Neural progenitor cell (in vitro differentiated cells): ENCODE measurements around the gene PROX2. TPM values are rescaled to one million over a fixed set of nuclear protein-coding genes. Genes with fewer than 3 reads are reported as not detected.
A peak's percentile ranks its signal among the peaks of the same experiment; 100 is the strongest.

Experiments used
- DNase-seq: peaks from one replicate; pipeline ENCODE4 v3.0.0-alpha.2; 2016; ENCODE audit warnings: low spot score
- H2AFZ ChIP-seq: fragments of 200-600 bp; sonication (generic); replicated peaks from 2 replicates; pipeline ENCODE4 v1.6.1; 2016; ENCODE audit warnings: antibody characterized with exemption
- H3F3A ChIP-seq: fragments of 200-600 bp; sonication (generic); 2 replicates; pipeline ENCODE4 v1.6.1; 2016; ENCODE audit warnings: antibody characterized with exemption, low read depth
- H3K27ac ChIP-seq: fragments of 200-600 bp; sonication (generic); 2 replicates; pipeline ENCODE4 v1.5.1; 2016; ENCODE audit warnings: mild to moderate bottlenecking
- H3K27me3 ChIP-seq: fragments of 200-600 bp; sonication (generic); 2 replicates; pipeline ENCODE4 v1.6.1; 2016; ENCODE audit warnings: mild to moderate bottlenecking, moderate library complexity
- H3K36me3 ChIP-seq: fragments of 200-600 bp; sonication (generic); 2 replicates; pipeline ENCODE4 v1.5.1; 2016
- H3K4me1 ChIP-seq: fragments of 200-600 bp; sonication (generic); 2 replicates; pipeline ENCODE4 v1.6.1; 2016; ENCODE audit warnings: mixed run types
- H3K4me2 ChIP-seq: fragments of 200-600 bp; sonication (generic); 2 replicates; pipeline ENCODE4 v1.6.1; 2016
- H3K4me3 ChIP-seq: fragments of 200-600 bp; sonication (generic); 2 replicates; pipeline ENCODE4 v1.5.1; 2016
- H3K79me2 ChIP-seq: fragments of 200-600 bp; sonication (generic); 2 replicates; pipeline ENCODE4 v1.6.1; 2016; ENCODE audit warnings: low read depth
- H3K9ac ChIP-seq: fragments of 200-600 bp; sonication (generic); 2 replicates; pipeline ENCODE4 v1.6.1; 2016
- H3K9me3 ChIP-seq: fragments of 200-600 bp; sonication (generic); 2 replicates; pipeline ENCODE4 v1.5.1; 2016; ENCODE audit warnings: low read depth
- H4K20me1 ChIP-seq: fragments of 200-600 bp; sonication (generic); 2 replicates; pipeline ENCODE4 v1.6.1; 2016; ENCODE audit warnings: low read depth
- H3K27ac Mint-ChIP-seq: 3 replicates; pipeline ENCODE4 v1.8.0; 2021; ENCODE audit warnings: mixed read lengths
- H3K27me3 Mint-ChIP-seq: 2 replicates; pipeline ENCODE4 v1.8.0; 2022; ENCODE audit warnings: low read depth, mild to moderate bottlenecking, inconsistent platforms, moderate library complexity, mixed read lengths; ENCODE audit not compliant: insufficient read depth
- H3K36me3 Mint-ChIP-seq: 3 replicates; pipeline ENCODE4 v1.8.0; 2021; ENCODE audit warnings: mixed read lengths
- H3K4me1 Mint-ChIP-seq: 3 replicates; pipeline ENCODE4 v1.8.0; 2021; ENCODE audit warnings: mixed read lengths
- H3K4me3 Mint-ChIP-seq: 3 replicates; pipeline ENCODE4 v1.8.0; 2021; ENCODE audit warnings: mild to moderate bottlenecking, moderate library complexity, mixed read lengths
- H3K9me3 Mint-ChIP-seq: 3 replicates; pipeline ENCODE4 v1.8.0; 2020; ENCODE audit warnings: mixed read lengths
- EZH2 ChIP-seq: fragments of 200-600 bp; sonication (generic); IDR thresholded peaks from 2 replicates; pipeline ENCODE4 v1.6.1; 2017; ENCODE audit warnings: antibody characterized with exemption, mild to moderate bottlenecking, moderate library complexity
- EZH2phosphoT487 ChIP-seq: fragments of 200-600 bp; sonication (generic); IDR thresholded peaks from 2 replicates; pipeline ENCODE4 v1.6.1; 2017; ENCODE audit warnings: antibody characterized with exemption
- total RNA-seq: library from RNA; depleted of rRNA; stranded (reverse); fragments of >200 nt; gene quantifications from 2 replicates; pipeline ENCODE4 v1.2.3, GENCODE V29; 2015; ENCODE audit warnings: low replicate concordance
- TF ChIP-seq, protein P1 (sequence below): fragments of 200-600 bp; sonication (generic); IDR thresholded peaks from 2 replicates; pipeline ENCODE4 v1.5.1; 2017; ENCODE audit warnings: antibody characterized with exemption, mild to moderate bottlenecking

The PROX2 gene
- total RNA-seq, 1 donor from 2014 or later, result not detected

DNA sequence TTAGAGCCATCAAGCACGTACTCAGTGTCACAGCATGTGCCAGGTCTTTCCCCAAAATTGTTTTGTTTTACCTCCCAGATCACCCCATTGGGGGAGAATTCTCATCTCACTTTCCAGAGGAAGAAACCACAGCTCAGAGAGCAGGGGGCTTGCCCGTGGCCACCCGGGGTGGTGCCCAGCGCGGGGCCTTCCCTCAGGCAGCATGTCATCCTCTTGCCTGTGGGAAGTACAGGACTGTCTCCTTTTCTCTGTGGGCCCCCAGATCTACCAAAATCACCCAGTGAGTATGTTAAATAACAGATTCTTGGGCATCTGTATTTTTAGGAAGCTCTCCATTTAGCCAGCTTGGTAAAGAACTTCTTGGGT lies 41.2 kb upstream of the PROX2 start:
- TF ChIP-seq EZH2 (no peak), EZH2phosphoT487 (no peak)
- TF ChIP-seq, protein P1, sequence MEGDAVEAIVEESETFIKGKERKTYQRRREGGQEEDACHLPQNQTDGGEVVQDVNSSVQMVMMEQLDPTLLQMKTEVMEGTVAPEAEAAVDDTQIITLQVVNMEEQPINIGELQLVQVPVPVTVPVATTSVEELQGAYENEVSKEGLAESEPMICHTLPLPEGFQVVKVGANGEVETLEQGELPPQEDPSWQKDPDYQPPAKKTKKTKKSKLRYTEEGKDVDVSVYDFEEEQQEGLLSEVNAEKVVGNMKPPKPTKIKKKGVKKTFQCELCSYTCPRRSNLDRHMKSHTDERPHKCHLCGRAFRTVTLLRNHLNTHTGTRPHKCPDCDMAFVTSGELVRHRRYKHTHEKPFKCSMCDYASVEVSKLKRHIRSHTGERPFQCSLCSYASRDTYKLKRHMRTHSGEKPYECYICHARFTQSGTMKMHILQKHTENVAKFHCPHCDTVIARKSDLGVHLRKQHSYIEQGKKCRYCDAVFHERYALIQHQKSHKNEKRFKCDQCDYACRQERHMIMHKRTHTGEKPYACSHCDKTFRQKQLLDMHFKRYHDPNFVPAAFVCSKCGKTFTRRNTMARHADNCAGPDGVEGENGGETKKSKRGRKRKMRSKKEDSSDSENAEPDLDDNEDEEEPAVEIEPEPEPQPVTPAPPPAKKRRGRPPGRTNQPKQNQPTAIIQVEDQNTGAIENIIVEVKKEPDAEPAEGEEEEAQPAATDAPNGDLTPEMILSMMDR, result no peak
- no peak overlapping the region for H3K4me2 ChIP-seq
- H3K9me3 Mint-ChIP-seq, result no peaks in the 10 kb centered on the region
- no peak overlapping the region for H3K27ac ChIP-seq
- H3K79me2 ChIP-seq, result no peaks in the 10 kb centered on the region
- H3K4me1 Mint-ChIP-seq, result peaks cover 11% of the 10 kb centered on the region
- H3K27me3 ChIP-seq, result peaks cover 3% of the 10 kb centered on the region
- peak overlapping the region; percentile 23 for H3K27ac Mint-ChIP-seq
- no peak overlapping the region for H3K4me3 ChIP-seq
- no peaks in the 10 kb centered on the region for H3K9me3 ChIP-seq
- H3K4me3 Mint-ChIP-seq, result no peak overlapping the region
- peaks cover 10% of the 10 kb centered on the region for H3K27me3 Mint-ChIP-seq
- no peaks in the 10 kb centered on the region for H3K36me3 Mint-ChIP-seq
- no peaks in the 10 kb centered on the region for H4K20me1 ChIP-seq
- no peak overlapping the region for H2AFZ ChIP-seq
- no peaks in the 10 kb centered on the region for H3K4me1 ChIP-seq
- H3K9ac ChIP-seq, result no peak overlapping the region
- no peaks in the 10 kb centered on the region for H3F3A ChIP-seq
- no peak for DNase-seq
- no peaks in the 10 kb centered on the region for H3K36me3 ChIP-seq

DNA sequence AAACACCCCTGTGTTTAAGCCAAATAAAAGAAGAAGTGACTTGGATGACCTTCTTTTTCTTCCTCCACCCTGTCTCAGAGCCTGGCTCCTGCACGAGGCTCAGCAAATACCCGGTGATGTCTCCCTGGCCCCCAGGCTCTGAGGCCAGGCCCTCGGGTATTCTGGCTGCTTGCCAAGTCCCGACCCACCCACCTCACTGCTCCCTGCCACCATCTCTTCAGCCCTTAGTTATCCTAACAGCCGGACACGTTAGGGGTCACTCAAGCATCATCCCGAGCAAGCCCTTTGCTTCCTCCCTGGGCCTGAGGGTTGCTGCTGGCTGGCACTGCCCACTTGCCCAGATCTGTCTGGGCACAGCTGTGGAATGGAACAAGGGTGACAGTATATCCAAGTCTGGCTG lies 39.9 kb upstream of the PROX2 start:
- H3K9me3 Mint-ChIP-seq, result no peaks in the 10 kb centered on the region
- peak overlapping the region; percentile 60 for H3K27ac Mint-ChIP-seq
- Histone ChIP-seq H3K27ac (no peak overlapping the region), H3F3A (no peaks in the 10 kb centered on the region), H3K36me3 (no peaks in the 10 kb centered on the region), H2AFZ (no peak overlapping the region), H4K20me1 (no peaks in the 10 kb centered on the region), H3K4me3 (no peak overlapping the region), H3K79me2 (no peaks in the 10 kb centered on the region), H3K9me3 (no peaks in the 10 kb centered on the region), H3K9ac (peak overlapping the region; percentile 13), H3K4me1 (no peaks in the 10 kb centered on the region), H3K4me2 (no peak overlapping the region), H3K27me3 (no peaks in the 10 kb centered on the region)
- H3K4me1 Mint-ChIP-seq, result peaks cover 9% of the 10 kb centered on the region
- no peak for DNase-seq
- TF ChIP-seq EZH2phosphoT487, result no peak
- TF ChIP-seq, protein P1, result no peak
- no peak for TF ChIP-seq EZH2
- H3K36me3 Mint-ChIP-seq, result no peaks in the 10 kb centered on the region
- no peak overlapping the region for H3K4me3 Mint-ChIP-seq
- H3K27me3 Mint-ChIP-seq, result peaks cover 8% of the 10 kb centered on the region

GRCh38 chr14:74915426-74915825 lies 39.5 kb upstream of the PROX2 start:
- no peak overlapping the region for H3K4me2 ChIP-seq
- H3K36me3 ChIP-seq, result no peaks in the 10 kb centered on the region
- no peak overlapping the region for H2AFZ ChIP-seq
- no peak overlapping the region for H3K4me3 ChIP-seq
- H3K27me3 ChIP-seq, result no peaks in the 10 kb centered on the region
- no peaks in the 10 kb centered on the region for H3K9me3 Mint-ChIP-seq
- no peak for TF ChIP-seq EZH2phosphoT487
- TF ChIP-seq, protein P1, result no peak
- no peak for TF ChIP-seq EZH2
- H3K4me1 ChIP-seq, result no peaks in the 10 kb centered on the region
- peak overlapping the region; percentile 13 for H3K9ac ChIP-seq
- H3K27ac ChIP-seq, result no peak overlapping the region
- DNase-seq, result no peak
- H3K9me3 ChIP-seq, result no peaks in the 10 kb centered on the region
- H4K20me1 ChIP-seq, result no peaks in the 10 kb centered on the region
- no peaks in the 10 kb centered on the region for H3K36me3 Mint-ChIP-seq
- no peak overlapping the region for H3K4me3 Mint-ChIP-seq
- H3K27me3 Mint-ChIP-seq, result peaks cover 8% of the 10 kb centered on the region
- H3K79me2 ChIP-seq, result no peaks in the 10 kb centered on the region
- H3K4me1 Mint-ChIP-seq, result peaks cover 10% of the 10 kb centered on the region
- H3K27ac Mint-ChIP-seq, result no peak overlapping the region
- no peaks in the 10 kb centered on the region for H3F3A ChIP-seq
